ENCODE measurements around the gene LAYN.

Gene LAYN

DNA sequence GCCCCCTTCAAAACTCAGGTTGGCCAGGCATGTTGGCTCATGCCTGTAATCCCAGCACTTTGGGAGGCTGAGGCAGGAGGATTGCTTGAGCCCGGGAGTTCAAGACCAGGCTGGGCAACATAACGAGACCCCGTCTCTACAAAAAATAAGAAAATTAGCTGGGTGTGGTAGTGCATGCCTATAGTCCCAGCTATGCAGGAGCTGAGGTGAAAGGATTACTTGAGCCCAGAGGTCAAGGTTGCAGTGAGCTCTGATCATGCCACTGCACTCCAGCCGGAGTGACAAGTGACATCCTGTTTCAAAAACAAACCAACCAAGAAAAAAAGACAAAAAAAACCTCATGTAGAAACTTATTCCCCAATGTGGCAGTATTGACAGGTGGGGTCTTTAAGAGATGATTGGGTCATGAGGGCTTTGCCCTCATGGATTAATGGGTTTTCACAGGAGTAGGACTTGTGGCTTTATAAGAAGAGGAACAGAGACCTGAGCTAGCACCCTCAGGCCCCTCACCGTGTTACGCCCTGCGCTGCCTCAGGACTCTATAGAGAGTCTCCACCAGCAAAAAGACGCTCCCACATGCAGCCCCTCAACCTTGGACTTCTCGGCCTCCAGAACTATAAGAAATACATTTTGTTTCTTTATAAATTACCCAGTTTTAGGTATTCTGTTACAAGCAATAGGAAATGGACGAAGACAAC is 22.3 kb downstream of the LAYN start:
- no peak for DNase-seq

DNA sequence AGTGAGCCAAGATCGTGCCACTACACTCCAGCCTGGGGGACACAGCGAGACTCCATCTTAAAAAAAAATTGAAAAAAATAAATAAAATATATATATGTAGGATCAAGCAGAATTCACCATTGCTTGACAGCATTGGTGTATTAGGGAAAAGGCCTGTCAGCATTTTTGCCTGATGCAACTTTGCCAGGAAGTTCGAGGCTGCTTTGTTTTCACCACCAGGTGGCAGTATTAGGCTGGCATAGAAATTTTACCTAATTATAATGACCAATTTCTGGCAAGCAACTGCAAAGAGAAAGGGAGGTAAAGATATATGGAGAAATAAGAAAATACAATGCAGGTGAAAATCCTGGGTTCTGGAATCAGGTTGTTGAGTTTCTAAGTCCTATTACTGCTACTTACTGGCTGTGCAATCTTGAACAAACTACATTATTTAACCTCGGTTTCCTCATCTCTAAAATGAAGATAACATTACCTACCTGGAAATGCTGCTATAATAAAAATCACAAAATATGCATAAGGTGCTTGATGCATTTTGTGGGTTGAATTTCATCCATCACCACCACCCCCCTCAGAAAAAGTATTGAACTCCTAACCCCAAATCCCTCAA is 24.7 kb downstream of the LAYN start:
- DNase-seq: peak; percentile 82 to 90 (median 85)

DNA sequence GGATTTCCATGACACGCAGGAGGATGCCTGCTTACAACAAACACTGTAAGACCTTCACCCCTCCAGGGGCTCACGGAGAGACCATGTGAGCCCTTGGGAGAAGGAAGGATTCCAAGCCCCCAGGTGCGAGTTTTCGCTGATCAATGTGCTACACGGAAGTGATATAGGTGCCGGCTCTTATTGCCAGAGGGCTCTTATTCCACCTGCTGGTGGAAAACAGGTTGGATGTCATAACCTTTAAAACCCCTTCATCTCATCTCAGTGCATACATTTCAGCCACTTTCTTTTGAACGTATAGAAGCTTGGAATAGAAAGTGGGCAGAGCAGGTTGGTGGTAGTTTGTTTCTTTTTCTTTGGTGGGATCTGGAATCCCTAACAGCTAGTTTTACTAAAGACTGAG is 25.8 kb downstream of the LAYN start:
- no peak for DNase-seq

DNA sequence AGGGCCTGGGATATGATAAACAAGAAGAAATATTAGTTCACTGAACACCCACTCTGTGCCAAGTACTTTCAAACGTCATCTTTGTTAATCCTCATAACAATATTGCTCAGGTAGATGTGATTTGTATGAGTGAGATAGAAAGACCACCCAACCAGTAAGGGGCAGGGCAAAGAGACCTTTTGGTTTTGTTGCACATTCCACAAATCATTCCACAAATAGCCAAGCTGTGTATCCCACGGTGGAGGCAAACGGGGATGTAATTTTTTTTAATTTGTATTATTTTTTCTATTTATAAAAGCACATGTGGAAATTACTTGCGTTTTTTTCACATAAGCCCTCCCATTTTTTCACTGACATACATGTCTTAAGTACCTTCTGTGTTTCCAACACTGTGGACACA is 29.0 kb downstream of the LAYN start:
- no peak for DNase-seq

DNA sequence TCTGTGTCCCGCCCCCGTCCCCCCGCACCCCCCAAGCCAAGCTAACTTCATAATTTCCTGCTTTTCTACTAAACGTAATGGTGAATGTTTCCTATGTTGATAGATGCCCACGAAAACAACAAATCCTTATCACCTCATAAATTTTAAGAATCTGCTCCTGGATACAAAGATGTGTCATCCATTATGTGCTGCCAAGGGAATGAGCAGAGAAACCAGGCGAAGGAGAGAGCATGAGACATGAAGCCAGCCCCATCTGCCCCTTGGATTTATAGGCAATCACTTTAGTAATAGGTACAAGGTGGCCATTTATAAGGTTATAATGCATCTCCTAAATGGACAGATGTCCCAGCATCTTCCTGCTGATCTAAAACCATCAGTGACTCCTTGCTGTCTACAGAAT is 30.3 kb downstream of the LAYN start:
- DNase-seq: no peak

DNA sequence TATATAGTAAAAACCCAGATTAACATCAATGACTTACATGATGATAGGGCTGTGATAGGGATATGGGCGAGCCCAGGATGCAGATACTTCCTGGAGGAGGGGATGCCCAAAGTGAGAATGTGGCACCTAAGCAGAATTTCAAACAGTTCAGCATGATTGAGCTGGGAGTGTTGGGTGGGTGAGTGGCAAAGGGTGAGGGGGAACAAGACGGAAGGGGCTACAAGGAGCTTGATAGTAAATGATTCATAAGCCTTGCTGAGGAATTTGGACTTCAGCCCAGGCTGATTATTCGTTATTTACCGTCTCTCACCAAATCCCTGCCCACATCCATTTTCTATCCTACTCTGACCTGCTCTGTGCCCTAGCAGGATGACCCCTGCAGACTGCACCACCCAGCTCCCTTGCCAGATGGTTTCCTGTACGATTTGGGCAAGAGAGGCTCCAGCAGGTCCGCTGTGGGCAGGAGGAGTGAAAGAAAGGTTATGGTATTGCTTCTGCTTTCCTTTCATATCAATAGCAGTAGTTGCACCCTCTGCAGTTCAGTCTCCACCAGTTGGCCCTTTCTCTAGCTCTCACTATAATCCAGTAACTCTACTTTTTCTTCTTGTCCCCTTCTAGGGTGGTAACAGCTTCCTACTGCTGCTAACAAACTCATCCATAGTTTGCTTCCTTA is 31.4 kb downstream of the LAYN start:
- DNase-seq: no peak

DNA sequence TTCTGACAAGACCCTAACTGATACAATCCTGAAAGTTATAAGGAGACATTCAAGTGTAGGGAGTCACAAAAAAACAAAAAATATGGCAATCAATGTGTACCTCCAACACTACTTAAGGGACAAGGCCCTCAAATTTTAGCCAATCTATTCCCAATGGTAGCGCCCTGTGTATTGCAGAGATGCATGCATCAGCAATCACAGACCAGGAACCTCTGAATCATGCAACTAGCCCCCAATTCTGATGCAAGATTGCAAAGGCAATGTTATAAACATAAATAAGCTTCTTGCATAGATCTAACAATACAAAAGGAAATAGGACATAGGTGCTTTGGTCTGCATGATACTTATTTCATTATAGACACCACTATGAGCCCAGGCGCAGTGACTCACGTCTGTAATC is 32.1 kb downstream of the LAYN start:
- DNase-seq: no peak

DNA sequence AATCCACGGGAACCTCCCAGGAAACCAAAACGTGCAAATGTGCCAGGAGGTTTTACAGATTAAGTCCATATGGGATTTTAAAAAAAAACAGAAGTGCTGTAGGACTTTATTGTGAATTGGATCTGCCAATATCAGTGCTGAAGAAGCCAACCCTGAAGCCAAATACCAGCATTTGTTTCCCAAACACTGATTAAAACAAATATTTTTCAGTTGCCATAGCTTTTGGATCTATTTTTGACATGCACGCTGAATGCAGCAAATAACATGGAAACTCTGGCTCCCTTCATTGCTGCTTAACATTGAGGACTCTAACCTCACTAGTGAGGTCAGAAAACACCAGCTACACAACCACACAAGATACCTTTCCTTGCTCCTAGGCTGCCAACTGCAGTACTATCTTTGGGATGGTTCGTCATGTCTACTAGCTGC is 33.3 kb downstream of the LAYN start:
- DNase-seq: no peak

DNA sequence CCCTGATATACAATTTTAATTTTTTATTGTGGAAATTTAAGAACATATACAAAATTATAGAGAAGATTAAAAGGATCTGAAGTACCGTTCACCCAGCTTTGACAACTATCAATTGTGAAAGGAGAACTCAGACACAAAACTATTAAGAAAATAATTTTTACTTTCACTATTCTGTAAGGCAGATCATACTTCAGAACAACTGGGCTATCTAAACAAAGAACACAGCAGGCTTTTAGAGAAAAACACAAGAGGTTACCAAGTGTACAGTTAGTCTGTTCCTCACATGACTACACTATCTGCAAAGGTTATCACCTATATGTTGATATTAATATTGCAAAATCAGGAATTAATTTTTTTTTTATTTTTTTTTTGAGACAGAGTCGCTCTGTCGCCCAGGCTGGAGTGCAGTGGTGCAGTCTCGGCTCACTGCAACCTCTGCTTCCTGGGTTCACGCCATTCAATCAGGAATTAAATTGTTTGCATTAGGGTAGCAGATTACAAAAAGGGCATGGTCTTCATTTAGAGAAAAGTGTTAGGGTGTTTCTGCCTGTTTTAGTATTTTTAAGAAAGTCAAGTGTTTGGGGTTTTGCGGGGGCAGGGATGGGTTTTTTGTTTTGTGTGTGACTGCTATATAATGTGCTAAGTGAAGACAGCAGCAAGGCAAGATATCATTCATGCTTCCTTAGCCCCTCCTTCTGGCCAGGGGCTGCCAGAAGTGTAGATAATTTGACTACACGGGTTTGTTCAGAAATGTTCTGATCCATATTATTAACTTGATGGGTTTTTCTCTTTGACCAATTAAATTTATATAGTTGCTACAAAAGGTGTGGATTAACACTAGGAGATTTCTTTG is 34.1 kb downstream of the LAYN start:
- no peak for DNase-seq

DNA sequence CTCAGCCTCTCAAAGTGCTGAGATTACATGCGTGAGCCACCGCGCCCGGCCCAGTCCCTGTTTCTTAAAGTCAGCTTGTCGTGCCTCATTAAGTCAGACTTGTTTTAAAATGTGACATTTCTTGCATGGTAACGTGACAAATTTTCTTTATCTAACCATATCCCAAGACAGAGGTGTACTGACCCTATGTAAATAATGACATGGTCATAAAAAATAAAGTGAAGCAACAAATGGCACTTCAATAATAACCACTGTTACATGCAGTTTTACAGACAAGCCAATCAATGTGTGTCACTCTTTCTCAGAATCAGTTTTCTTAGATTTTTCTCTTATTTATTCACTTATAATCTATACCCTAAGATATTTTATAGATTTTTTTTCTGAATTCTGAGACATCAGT is 35.2 kb downstream of the LAYN start:
- DNase-seq: no peak

DNA sequence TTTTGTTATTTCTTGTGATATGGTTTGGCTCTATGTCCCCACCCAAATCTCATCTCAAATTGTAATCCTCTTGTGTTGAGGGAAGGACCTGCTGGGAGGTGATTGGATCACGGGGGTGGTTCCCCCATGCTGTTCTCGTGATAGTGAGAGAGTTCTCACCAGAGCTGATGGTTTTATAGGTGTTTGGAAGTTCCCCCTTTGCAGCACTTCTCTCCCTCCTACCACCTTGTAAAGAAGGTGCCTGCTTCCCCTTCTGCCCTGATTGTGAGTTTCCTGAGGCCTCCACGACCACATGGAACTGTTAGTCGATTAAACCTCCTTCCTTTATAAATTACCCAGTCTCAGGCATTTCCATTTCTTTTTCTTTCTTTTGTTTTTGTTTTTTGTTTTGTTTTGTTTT is 37.3 kb downstream of the LAYN start:
- DNase-seq: no peak

DNA sequence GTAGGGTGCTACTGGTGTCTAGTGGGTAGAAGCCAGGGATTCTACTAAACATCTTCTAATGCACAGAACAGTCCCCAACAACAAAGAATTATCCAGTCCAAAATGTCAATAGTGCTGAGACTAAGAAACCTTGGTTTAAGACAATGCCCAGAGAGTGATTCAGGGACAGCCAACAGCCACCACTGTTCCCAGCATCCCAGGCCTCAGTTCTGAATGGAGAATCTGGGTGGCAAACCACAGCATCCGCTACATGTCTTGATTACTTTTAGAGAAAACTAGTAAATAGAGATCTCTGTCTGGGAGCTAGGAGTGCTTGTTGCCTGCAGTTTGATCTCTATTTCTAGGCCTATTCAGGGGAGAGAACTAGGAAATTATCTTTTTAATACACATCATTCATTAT is 40.8 kb downstream of the LAYN start:
- DNase-seq: no peak

DNA sequence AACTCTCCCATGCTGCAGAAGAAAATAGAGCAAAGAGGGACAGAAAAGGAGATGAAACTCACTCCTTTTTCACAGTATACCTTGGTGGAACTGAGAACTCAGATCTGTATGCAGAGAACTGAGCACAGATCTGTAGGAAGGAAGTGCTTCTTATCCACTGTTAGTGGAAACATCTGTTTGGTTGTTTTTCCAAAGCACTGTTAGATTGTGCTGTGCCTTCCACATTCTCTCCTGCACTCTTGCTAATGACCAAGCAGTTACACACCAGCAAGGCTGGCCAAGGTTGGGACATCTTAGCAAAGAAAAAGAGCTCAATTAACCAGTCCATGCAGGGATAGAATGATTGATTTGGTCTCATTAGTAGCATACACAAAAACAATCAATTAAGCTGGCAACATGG is 41.6 kb downstream of the LAYN start:
- DNase-seq: no peak

DNA sequence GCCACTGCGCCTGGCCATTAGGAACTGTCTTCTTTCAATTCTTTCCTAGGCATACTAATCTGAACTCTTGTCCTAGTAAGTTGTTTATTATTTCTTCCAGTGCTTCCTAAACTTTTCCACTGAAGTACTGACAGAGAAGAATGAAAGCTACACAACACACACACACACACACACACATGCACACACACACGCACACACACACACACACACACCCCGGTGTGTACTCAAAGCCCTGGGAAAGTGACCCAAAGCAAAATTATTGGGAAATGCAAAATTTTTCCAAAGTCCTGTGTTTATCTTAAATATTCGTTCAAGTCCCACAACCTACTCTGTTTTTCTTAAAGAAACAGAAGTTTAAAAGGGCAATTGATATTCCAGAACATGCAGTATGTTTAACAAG is 42.4 kb downstream of the LAYN start:
- DNase-seq: no peak

DNA sequence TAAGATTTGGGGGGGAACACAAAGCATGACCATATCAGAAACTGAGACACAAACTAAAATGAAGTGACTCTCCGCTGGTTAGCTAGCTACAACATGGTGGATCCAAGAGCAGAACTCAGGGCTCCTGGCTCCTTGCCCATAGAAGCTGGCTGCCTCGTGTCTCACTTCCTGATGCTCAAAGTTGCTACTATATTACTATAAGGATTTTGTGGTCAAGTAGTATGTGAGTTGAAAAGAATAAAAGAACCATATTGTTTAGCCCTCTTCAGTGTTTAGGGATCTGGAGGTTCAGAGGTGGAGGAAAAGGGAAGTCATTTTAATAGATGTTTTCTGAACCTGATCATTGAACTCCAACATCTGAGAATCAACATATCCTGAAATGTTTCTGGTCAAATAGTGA is 44.9 kb downstream of the LAYN start:
- peak; percentile 71 to 86 (median 82) for DNase-seq

DNA sequence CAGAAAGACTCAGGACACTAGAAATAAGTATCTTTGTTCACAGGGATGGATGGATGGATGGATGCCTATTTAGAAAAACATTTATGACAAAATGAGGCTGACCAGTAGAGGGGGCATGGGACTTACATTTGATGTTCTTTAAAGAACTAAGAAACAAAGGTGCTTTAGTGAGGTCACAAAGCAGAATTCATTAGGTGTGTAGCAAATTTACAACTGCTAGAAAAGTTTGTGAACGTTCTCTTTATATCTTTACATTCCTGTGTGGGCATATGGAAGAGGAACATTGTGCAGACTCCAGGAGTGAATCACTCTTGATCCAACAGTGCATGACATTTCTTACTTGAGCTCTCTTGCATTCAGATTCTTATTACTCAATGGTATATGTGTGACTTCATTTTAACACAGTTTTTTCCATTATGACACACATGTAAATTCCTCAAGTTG is 45.9 kb downstream of the LAYN start:
- DNase-seq: peak; percentile 56 to 83 (median 62)

DNA sequence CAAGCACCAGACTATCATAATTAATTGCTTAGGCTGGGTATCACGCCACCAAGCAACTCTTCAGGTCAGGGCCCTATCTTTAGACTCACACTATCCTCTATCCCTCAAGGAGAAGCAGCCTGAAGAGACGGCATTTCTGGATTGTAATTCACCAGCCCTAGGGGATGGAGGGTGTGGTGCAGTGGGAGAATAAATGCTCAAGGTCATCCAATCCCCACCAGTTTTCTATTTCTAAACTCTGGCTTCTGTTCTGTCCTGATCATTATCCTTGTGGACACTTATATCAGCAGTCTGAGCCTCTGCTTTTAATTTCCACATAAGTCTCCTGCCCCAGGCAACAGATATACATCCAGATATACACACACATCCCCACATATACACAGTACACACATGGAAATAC is 48.6 kb downstream of the LAYN start:
- no peak for DNase-seq

DNA sequence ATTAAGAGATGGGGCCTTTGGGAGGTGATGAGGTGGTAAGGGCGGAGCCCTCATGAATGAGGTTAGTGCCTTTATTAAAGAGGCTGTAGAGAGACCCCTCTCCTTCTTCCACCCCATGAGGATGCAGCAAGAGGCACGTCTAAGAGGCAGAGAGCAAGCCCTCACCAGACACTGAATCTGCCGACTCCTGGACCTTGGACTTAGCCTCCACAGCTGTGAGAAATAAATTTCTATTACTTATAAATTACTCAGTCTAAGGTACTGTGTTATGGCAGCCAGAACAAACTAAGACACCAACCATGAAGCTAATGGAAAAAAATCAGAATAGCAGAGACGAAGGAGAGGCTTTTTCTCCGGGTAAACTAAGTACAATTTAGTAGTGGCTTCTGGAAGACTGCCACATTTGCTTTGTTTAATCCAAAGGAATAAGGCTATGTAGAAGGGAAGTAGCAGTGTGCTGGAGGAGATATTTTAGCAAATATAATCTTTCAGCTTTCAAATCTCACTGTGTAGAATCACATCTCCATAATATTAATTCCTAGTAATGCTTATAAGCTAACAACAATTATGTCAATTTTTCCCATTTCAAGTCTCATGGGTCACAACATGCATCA is 49.5 kb downstream of the LAYN start:
- DNase-seq: no peak

DNA sequence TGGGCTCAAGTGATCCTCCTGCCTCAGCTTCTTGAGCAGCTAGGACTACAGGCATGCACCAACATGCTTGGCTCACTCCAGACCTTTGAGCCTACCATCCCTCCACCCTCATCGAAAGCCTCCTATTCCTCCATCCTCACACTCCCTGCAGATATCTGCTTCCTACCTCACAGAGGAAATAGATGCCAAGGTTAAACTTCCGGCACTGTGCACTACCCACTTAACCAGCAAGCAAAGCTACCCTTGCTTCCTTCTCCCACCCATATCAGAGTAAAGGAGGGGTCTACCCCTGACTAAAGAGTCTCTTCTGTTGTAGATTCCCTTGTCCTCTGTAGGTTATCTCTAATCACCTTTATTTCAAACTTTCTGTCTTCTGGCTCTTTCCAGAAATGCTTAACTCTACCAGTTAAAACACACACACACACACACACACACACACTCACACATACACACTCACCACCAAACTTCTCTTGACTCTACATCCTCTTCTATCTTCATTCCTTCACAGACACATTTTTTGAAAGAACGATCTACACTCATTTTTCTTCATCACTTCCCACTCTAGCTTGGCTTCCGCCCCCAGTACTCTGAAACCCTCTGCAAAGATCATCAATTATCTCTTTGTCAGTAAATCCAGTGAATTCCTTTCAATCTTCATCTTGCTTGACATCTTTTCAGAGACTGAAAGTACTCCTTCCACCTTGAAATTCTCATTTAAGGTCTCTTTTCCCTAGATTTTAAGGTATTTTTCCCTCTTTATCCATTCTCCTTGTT is 50.9 kb downstream of the LAYN start:
- DNase-seq: no peak

DNA sequence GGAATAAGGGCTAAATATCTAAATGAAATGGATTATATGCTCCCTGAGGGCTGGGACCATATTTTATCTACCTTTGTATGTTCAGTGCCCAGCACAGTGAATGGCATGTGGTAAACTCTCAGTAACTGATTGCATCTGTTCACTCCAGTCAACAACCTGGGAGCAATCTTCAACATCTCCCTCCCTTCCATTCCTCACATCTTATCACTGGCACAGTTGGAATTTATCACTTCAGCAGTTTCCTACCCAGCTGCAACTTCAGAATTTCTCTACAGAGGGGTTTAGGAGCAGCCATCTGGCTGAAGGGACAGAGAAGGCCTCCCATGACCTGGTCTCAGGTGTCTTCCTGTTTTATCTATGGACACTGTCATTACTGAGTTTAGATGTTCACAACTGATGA is 52.0 kb downstream of the LAYN start:
- no peak for DNase-seq

DNA sequence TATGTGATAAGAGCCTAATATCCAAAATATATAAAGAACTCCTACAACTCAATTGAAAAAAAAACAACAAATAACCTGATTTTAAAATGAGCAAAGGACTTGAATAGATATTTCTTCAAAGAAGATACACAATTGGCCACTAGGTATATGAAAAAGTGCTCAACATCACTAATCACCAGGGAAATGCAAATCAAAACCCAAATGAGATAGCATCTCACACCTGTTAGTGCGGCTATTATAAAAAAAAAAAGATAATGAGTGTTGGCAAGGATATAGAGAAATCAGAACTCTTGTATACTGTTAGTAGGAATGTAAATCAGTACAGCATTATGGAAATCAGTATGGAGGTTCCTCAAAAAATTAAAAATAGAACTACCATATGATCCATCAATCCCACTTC is 55.8 kb downstream of the LAYN start:
- no peak for DNase-seq

DNA sequence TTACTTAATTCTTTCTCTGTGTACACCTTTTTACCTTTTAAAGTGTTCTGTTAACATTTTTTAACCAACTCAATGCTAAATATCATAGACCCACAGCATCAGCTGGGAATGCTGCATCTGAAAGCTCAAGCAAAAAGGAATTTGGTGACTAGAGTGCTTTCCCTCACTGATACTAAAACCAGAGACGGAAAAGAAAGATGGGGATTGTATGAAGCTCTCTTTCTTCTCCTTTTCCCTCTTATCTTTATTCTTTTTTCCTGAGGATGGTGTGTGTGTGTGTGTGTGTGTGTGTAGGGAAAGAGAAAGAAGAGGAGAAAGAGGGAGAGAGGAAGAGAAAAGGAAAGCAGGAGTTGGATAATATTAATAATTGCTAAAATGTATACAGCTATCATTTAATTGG is 57.6 kb downstream of the LAYN start:
- no peak for DNase-seq

Measured in suppressor macrophage (primary cell).